ENCODE measurements around the gene CFDP1. TPM values are rescaled to one million over a fixed set of nuclear protein-coding genes. Genes with fewer than 3 reads are reported as not detected.
A peak's percentile ranks its signal among the peaks of the same experiment; 100 is the strongest.
"Not testable (repeated sequence)": the region's sequence is repeated elsewhere in the genome, so short reads cannot be mapped to it uniquely, and the experiment has no call there.

The CFDP1 gene
- total and polyA plus RNA-seq, 8 donors = 25.8 to 126 (median 60.7) TPM; not detected in 1

DNA sequence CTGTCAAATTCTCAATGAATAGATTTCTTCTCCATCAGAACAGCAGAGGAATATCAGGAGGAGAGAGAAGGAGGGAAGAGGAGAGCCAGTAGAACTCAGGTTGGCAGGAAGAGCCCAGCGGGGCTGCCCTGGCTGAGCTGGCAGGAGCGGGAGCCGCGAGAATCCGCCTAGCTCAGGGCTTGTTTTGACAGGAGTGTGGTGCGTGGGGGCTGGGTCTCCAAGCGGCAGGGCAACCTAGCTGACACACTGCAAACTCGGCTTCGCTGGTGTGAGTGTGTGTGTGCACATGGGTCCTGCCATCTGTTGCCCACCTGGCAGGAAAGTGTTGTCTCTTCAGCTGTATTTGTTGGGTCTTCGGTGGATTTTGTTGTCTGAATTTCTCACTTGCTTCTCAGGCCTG lies 154.0 kb downstream of the CFDP1 start:
- TF ChIP-seq POLR2A (IDR thresholded peaks at IDR 0.05) = no peak
- TF ChIP-seq CTCF (IDR thresholded peaks at IDR 0.05) = no peak
- TF ChIP-seq POLR2AphosphoS5 (IDR thresholded peaks at IDR 0.05) = no peak
- TF ChIP-seq EP300 (IDR thresholded peaks at IDR 0.05) = no peak
- intact Hi-C loops (cut with DNase I; ENCODE audit: low total_unique reads) = no loop called here
- Histone ChIP-seq H3K4me1 (no peaks in the 10 kb centered on the region), H3K9me3 (no peaks in the 10 kb centered on the region), H3K36me3 (no peaks in the 10 kb centered on the region), H3K27me3 (no peaks in the 10 kb centered on the region), H3K27ac (no peak overlapping the region), H3K4me3 (no peak overlapping the region)
- WGBS, 5 donors = 26 to 39% (median 28%) methylated on average over 10 of the region's 10 CpGs
- peak in 1 of 2 donors; percentile 61 for DNase-seq

GRCh38 chr16:75273054-75273925 lies 160.0 kb downstream of the CFDP1 start:
- no peaks in the 10 kb centered on the region for H3K27me3 ChIP-seq
- no peak overlapping the region for H3K4me3 ChIP-seq
- TF ChIP-seq POLR2A (IDR thresholded peaks at IDR 0.05) (no peak), CTCF (IDR thresholded peaks at IDR 0.05) (no peak), POLR2AphosphoS5 (IDR thresholded peaks at IDR 0.05) (no peak), EP300 (IDR thresholded peaks at IDR 0.05) (no peak)
- DNase-seq = no peak
- WGBS, 5 donors = 87 to 93% (median 89%) methylated on average over 23 of the region's 23 CpGs
- H3K4me1 ChIP-seq = peaks cover 0 to under 1% (median 0%) of the 10 kb centered on the region in 4 donors
- no peaks in the 10 kb centered on the region for H3K9me3 ChIP-seq
- no peaks in the 10 kb centered on the region for H3K36me3 ChIP-seq
- no peak overlapping the region for H3K27ac ChIP-seq
- intact Hi-C loops (cut with DNase I; ENCODE audit: low total_unique reads) = no loop called here

- 91 to 95% (median 92%) methylated on average over 10 of the region's 10 CpGs for WGBS, 5 donors
- H3K27ac ChIP-seq; H3K4me1 ChIP-seq; H3K27me3 ChIP-seq; H3K4me3 ChIP-seq; DNase-seq; H3K36me3 ChIP-seq; H3K9me3 ChIP-seq; intact Hi-C loops (cut with DNase I; ENCODE audit: low total_unique reads): not testable (repeated sequence)
Observed at GRCh38 chr16:75272629-75273028, 160.7 kb downstream of the CFDP1 start.

DNA sequence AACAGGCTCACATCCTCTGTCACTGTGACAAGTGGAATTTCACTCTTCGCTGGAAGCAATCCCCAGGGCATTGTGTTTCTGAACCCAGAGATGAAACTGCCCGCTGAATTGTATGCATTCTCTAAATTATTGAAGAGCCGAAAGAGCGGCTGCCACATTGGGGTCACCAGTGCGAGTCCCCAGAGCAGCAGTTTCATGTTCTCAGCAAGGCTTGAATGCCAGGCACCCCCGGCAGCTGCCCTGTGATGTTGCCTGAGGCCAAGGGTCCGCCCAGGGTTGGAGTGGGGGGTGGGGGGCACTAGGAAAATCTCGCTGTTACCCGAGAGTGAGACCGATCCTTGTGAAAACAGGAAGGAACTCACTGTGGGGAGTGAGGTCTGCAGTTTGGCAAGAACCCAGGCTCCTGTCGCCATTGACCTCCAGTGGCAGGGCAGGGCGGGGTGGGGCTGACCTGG lies 161.2 kb downstream of the CFDP1 start:
- peak in 1 of 2 donors; percentile 51 for DNase-seq
- Histone ChIP-seq H3K4me3 (no peak overlapping the region), H3K36me3 (no peaks in the 10 kb centered on the region), H3K4me1 (peaks cover 0 to 12% (median 7%) of the 10 kb centered on the region in 4 donors), H3K27me3 (peaks cover 0 to 4% (median 0%) of the 10 kb centered on the region in 3 donors), H3K27ac (no peak overlapping the region), H3K9me3 (no peaks in the 10 kb centered on the region)
- TF ChIP-seq CTCF (IDR thresholded peaks at IDR 0.05) (no peak), POLR2A (IDR thresholded peaks at IDR 0.05) (no peak), POLR2AphosphoS5 (IDR thresholded peaks at IDR 0.05) (no peak), EP300 (IDR thresholded peaks at IDR 0.05) (no peak)
- 48 to 58% (median 54%) methylated on average over 9 to 12 of the region's 12 CpGs for WGBS, 5 donors
- intact Hi-C loops (cut with DNase I; ENCODE audit: low total_unique reads) = no loop called here
